Measurements from ENCODE around the gene WNK2. TPM values are rescaled to one million over a fixed set of nuclear protein-coding genes. Genes with fewer than 3 reads are reported as not detected.

WNK2 gene
- total and polyA plus RNA-seq, 12 donors, result 1.1 to 17.6 (median 8.4) TPM

DNA sequence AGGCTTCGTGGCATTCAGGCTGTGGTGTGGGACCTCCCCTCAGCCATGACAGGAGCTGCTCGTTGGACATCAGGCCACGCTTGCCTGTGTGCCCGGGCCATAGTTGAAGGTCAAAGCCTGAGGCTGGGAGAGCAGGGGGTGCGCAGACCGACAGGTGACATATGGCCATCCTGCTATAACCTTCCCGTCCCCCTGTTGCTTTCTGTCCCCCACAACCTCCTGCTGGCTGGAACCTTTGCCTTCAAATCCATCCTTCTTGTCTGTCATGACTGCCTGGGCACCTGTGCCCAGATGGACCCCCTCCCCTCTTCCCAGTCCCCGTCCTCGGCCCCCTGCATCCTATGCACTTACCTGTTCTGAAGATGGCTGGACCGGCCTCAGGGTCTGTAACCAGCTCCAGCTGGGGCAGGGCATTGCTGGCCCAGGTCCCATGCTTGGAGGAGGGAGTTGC lies 83.2 kb downstream of the WNK2 start:
- no peaks in the 10 kb centered on the region for H3K36me3 ChIP-seq (replicated peaks in 1 of 2)

GRCh38 chr9:93267681-93268505 lies 84.0 kb downstream of the WNK2 start:
- no peaks in the 10 kb centered on the region for H3K36me3 ChIP-seq (replicated peaks in 1 of 2)
- peak in 3 of 7 donors; percentile 3 to 46 (median 13) for DNase-seq

More for the DNA sequence above, 83.2 kb downstream of the WNK2 start:
- Histone ChIP-seq H3K4me3 (no peak overlapping the region), H3K4me1 (replicated peaks in 1 of 2) (no peaks in the 10 kb centered on the region), H3K9me3 (replicated peaks in 1 of 3) (no peaks in the 10 kb centered on the region), H3K27me3 (no peaks in the 10 kb centered on the region), H3K27ac (no peak overlapping the region)
- DNase-seq, result peak in 3 of 7 donors; percentile 4 to 27 (median 6)
- 89 to 93% (median 92%) methylated on average over 10 of the region's 10 CpGs for WGBS, 4 donors
- intact Hi-C loops (cut with DNase I), result loop anchor here in 1 of 2 donors (5.0 kb wide), 1 partner anchor 50 kb away; no protein-coding TSS in a partner anchor
- TF ChIP-seq, protein P1, sequence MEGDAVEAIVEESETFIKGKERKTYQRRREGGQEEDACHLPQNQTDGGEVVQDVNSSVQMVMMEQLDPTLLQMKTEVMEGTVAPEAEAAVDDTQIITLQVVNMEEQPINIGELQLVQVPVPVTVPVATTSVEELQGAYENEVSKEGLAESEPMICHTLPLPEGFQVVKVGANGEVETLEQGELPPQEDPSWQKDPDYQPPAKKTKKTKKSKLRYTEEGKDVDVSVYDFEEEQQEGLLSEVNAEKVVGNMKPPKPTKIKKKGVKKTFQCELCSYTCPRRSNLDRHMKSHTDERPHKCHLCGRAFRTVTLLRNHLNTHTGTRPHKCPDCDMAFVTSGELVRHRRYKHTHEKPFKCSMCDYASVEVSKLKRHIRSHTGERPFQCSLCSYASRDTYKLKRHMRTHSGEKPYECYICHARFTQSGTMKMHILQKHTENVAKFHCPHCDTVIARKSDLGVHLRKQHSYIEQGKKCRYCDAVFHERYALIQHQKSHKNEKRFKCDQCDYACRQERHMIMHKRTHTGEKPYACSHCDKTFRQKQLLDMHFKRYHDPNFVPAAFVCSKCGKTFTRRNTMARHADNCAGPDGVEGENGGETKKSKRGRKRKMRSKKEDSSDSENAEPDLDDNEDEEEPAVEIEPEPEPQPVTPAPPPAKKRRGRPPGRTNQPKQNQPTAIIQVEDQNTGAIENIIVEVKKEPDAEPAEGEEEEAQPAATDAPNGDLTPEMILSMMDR (IDR thresholded peaks at IDR 0.05), result no peak

GRCh38 chr9:93268551-93269314 lies 84.8 kb downstream of the WNK2 start:
- Histone ChIP-seq H3K27me3 (no peaks in the 10 kb centered on the region), H3K4me1 (replicated peaks in 1 of 2) (no peaks in the 10 kb centered on the region), H3K9me3 (replicated peaks in 1 of 3) (no peaks in the 10 kb centered on the region), H3K4me3 (no peak overlapping the region), H3K27ac (no peak overlapping the region), H3K36me3 (replicated peaks in 1 of 2) (no peaks in the 10 kb centered on the region)
- no peak for TF ChIP-seq POLR2A (IDR thresholded peaks at IDR 0.05)
- TF ChIP-seq, protein P1 (IDR thresholded peaks at IDR 0.05), result no peak
- WGBS, 4 donors, result 82 to 96% (median 87%) methylated on average over 10 to 17 of the region's 17 CpGs
- intact Hi-C loops (cut with DNase I), result loop anchor here in 1 of 2 donors (5.0 kb wide), 1 partner anchor 51 kb away; no protein-coding TSS in a partner anchor
- DNase-seq, result peak in 3 of 7 donors; percentile 5 to 9 (median 6)

More at GRCh38 chr9:93267681-93268505, 84.0 kb downstream of the WNK2 start:
- Histone ChIP-seq H3K9me3 (replicated peaks in 1 of 3) (no peaks in the 10 kb centered on the region), H3K4me1 (replicated peaks in 1 of 2) (no peaks in the 10 kb centered on the region), H3K27me3 (no peaks in the 10 kb centered on the region), H3K27ac (no peak overlapping the region), H3K4me3 (no peak overlapping the region)
- no peak for TF ChIP-seq POLR2A (IDR thresholded peaks at IDR 0.05)
- TF ChIP-seq, protein P1 (IDR thresholded peaks at IDR 0.05), result no peak
- intact Hi-C loops (cut with DNase I), result loop anchor here in 1 of 2 donors (5.0 kb wide), 1 partner anchor 51 kb away; no protein-coding TSS in a partner anchor
- 91 to 95% (median 93%) methylated on average over 20 to 28 of the region's 28 CpGs for WGBS, 4 donors

GRCh38 chr9:93270976-93271375 lies 87.0 kb downstream of the WNK2 start:
- Histone ChIP-seq H3K36me3 (replicated peaks in 1 of 2) (no peaks in the 10 kb centered on the region), H3K4me1 (replicated peaks in 1 of 2) (no peaks in the 10 kb centered on the region), H3K27me3 (no peaks in the 10 kb centered on the region), H3K27ac (no peak overlapping the region), H3K9me3 (replicated peaks in 1 of 3) (no peaks in the 10 kb centered on the region), H3K4me3 (no peak overlapping the region)
- intact Hi-C loops (cut with DNase I), result no loop called here
- TF ChIP-seq, protein P1 (IDR thresholded peaks at IDR 0.05), result no peak
- TF ChIP-seq POLR2A (IDR thresholded peaks at IDR 0.05), result no peak
- DNase-seq, result peak in 3 of 7 donors; percentile 0 to 13 (median 10)
- WGBS, 4 donors, result 91 to 98% (median 94%) methylated on average over 3 of the region's 3 CpGs

Measured in adrenal gland (tissue), 12 donors.